ENCODE measurements around the gene ZSCAN25.

ZSCAN25 gene

GRCh38 chr7:99601656-99602310 is 15.0 kb upstream of the ZSCAN25 start:
- H3K4me1 Mint-ChIP-seq = no peaks in the 10 kb centered on the region
- H3K36me3 Mint-ChIP-seq = no peaks in the 10 kb centered on the region
- no peaks in the 10 kb centered on the region for H3K9me3 Mint-ChIP-seq
- no peaks in the 10 kb centered on the region for H3K27me3 Mint-ChIP-seq
- no peak overlapping the region for H3K27ac Mint-ChIP-seq
- no peak overlapping the region for H3K4me3 Mint-ChIP-seq

- H3K27ac Mint-ChIP-seq = no peak overlapping the region
- no peaks in the 10 kb centered on the region for H3K9me3 Mint-ChIP-seq
- no peak overlapping the region for H3K4me3 Mint-ChIP-seq
- no peaks in the 10 kb centered on the region for H3K36me3 Mint-ChIP-seq
- H3K27me3 Mint-ChIP-seq = no peaks in the 10 kb centered on the region
- H3K4me1 Mint-ChIP-seq = no peaks in the 10 kb centered on the region
Observed at GRCh38 chr7:99605527-99605926, 11.2 kb upstream of the ZSCAN25 start.

GRCh38 chr7:99606531-99606930 is 10.2 kb upstream of the ZSCAN25 start:
- Mint-ChIP-seq H3K27me3 (no peaks in the 10 kb centered on the region), H3K9me3 (no peaks in the 10 kb centered on the region), H3K36me3 (no peaks in the 10 kb centered on the region), H3K27ac (no peak overlapping the region), H3K4me1 (no peaks in the 10 kb centered on the region), H3K4me3 (no peak overlapping the region)

DNA sequence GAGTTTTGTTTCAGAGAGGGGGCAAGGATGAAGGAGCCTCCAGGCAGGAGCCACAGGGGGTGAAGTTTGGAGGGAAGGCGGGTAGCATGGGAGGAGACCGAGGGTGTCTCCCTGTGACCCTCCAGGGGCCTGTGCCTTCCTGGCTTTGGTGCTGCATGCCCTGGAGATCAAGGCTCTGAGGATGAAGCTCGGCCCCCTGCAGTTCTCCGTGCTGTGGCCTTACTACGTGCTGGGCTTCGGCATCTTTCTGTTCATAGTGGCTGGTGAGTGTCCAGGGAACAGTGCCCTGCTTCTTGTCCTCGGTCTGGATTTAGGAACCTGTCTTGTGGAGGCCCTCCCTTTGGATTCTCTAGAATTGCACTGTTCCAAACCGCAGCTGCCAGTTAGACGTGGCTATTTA is 9.2 kb upstream of the ZSCAN25 start:
- no peak overlapping the region for H3K27ac Mint-ChIP-seq
- H3K4me3 Mint-ChIP-seq = no peak overlapping the region
- H3K27me3 Mint-ChIP-seq = no peaks in the 10 kb centered on the region
- H3K36me3 Mint-ChIP-seq = no peaks in the 10 kb centered on the region
- H3K4me1 Mint-ChIP-seq = no peaks in the 10 kb centered on the region
- no peaks in the 10 kb centered on the region for H3K9me3 Mint-ChIP-seq

DNA sequence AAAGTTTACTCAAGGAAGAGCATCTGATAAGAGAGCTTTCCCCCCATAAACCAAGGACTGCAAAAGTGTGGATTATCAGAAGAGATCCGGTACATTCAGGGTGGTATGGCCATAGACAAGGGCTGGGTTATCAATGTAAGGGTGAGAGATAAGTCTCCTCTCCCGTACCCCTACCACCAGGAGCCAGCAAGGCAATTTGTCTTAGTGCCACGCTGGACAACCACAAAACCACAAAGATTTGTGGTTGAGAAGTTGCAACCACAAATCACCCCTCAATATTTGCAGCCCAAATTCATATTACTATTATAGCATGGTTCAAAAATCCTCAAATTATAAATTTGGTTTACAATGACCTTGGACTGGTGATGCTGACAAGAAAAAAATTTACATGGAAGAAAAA is 2.3 kb upstream of the ZSCAN25 start:
- Mint-ChIP-seq H3K36me3 (peaks cover 9% of the 10 kb centered on the region), H3K4me3 (peak overlapping the region; percentile 21), H3K27ac (no peak overlapping the region), H3K27me3 (no peaks in the 10 kb centered on the region), H3K9me3 (no peaks in the 10 kb centered on the region), H3K4me1 (peaks cover 44% of the 10 kb centered on the region)

- H3K4me1 Mint-ChIP-seq = peaks cover 52% of the 10 kb centered on the region
Observed at GRCh38 chr7:99615989-99616358, 772 bp upstream of the ZSCAN25 start.

GRCh38 chr7:99617192-99617781 is 541 bp downstream of the ZSCAN25 start:
- Mint-ChIP-seq H3K27me3 (no peaks in the 10 kb centered on the region), H3K36me3 (peaks cover 17% of the 10 kb centered on the region), H3K27ac (peak overlapping the region; percentile 94), H3K9me3 (no peaks in the 10 kb centered on the region), H3K4me1 (peaks cover 62% of the 10 kb centered on the region), H3K4me3 (peak overlapping the region; percentile 95)

More at GRCh38 chr7:99615989-99616358, 772 bp upstream of the ZSCAN25 start:
- peak overlapping the region; percentile 95 for H3K4me3 Mint-ChIP-seq
- no peaks in the 10 kb centered on the region for H3K9me3 Mint-ChIP-seq
- no peaks in the 10 kb centered on the region for H3K27me3 Mint-ChIP-seq
- H3K27ac Mint-ChIP-seq = peak overlapping the region; percentile 94
- H3K36me3 Mint-ChIP-seq = peaks cover 14% of the 10 kb centered on the region

GRCh38 chr7:99618726-99619125 is 2.0 kb downstream of the ZSCAN25 start:
- H3K27me3 Mint-ChIP-seq = no peaks in the 10 kb centered on the region
- peaks cover 77% of the 10 kb centered on the region for H3K4me1 Mint-ChIP-seq
- no peaks in the 10 kb centered on the region for H3K9me3 Mint-ChIP-seq
- peak overlapping the region; percentile 84 for H3K27ac Mint-ChIP-seq
- peaks cover 27% of the 10 kb centered on the region for H3K36me3 Mint-ChIP-seq
- H3K4me3 Mint-ChIP-seq = peak overlapping the region; percentile 95

- Mint-ChIP-seq H3K4me1 (peaks cover 86% of the 10 kb centered on the region), H3K9me3 (no peaks in the 10 kb centered on the region), H3K36me3 (peaks cover 32% of the 10 kb centered on the region), H3K27ac (peak overlapping the region; percentile 76), H3K4me3 (no peak overlapping the region), H3K27me3 (no peaks in the 10 kb centered on the region)
Observed at GRCh38 chr7:99619571-99620130, 2.9 kb downstream of the ZSCAN25 start.

GRCh38 chr7:99621271-99621670 is 4.5 kb downstream of the ZSCAN25 start:
- Mint-ChIP-seq H3K27ac (peak overlapping the region; percentile 83), H3K36me3 (peaks cover 43% of the 10 kb centered on the region), H3K9me3 (no peaks in the 10 kb centered on the region), H3K4me1 (peaks cover 89% of the 10 kb centered on the region), H3K4me3 (no peak overlapping the region), H3K27me3 (no peaks in the 10 kb centered on the region)

GRCh38 chr7:99622596-99622995 is 5.8 kb downstream of the ZSCAN25 start:
- Mint-ChIP-seq H3K4me1 (peaks cover 85% of the 10 kb centered on the region), H3K4me3 (peak overlapping the region; percentile 36), H3K9me3 (no peaks in the 10 kb centered on the region), H3K27ac (peak overlapping the region; percentile 53), H3K36me3 (peaks cover 49% of the 10 kb centered on the region), H3K27me3 (no peaks in the 10 kb centered on the region)

DNA sequence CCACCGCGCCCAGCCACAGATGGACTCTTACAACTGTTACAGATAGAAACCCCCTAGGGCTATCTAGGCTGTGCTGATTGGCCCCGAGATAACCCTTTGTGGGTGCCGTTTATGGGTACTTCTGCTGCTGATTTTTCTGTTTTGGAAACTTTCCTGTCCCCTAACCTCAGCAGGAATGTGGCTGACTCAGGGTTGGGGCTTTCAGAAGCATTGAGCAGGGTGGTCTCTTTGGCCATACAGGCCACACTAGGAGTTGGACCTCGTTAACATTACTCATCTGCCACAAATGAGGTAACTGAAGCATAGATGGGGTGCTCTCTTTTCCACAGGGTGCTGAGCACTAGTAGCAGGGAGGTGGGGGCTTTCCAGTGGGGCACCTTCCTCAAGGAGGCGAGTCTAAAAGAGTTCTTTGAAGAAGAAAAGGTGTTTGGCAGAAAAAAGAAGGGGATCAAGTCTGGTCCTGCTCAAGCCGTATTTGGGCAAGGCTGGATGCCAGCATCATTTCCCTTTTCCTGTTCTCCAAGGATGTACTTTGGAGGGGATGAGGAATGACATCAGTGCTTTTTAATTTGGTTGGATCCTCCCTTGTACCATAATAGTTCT is 6.4 kb downstream of the ZSCAN25 start:
- Mint-ChIP-seq H3K27me3 (no peaks in the 10 kb centered on the region), H3K9me3 (no peaks in the 10 kb centered on the region), H3K27ac (peak overlapping the region; percentile 99), H3K36me3 (peaks cover 48% of the 10 kb centered on the region), H3K4me3 (peak overlapping the region; percentile 93), H3K4me1 (peaks cover 79% of the 10 kb centered on the region)

DNA sequence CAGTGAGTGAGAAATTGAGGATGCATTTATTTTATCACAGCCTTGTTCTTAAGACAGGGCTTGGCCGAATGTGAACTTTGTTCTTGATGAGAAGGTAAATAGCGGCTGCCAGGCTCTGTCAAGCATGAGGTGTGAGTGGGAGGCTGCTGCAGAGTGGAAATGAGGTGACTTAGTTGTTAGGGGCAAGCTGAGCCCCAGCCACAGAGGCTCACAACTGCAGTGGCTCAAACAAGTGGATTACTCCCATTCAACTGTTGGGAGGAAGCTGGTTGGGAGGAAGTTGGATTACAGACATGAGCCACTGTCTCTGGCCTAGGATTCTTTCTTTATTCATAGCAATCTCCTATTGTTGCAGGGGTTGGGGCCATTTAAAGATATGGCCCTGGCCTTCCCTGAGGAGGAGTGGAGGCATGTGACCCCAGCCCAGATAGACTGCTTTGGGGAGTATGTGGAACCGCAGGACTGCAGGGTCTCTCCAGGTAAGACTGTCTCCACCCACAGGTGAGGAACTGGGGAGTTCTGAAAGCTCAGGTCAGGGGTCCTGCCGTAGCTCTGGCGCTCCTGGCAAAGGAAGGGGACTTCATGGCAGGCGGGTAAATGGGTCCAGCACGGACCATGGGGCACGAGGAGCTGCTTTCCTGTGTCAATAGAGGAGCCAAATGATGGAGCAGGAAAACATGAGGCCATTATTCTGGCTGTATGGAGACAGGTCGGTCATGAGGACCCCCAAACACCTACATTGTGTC is 7.1 kb downstream of the ZSCAN25 start:
- Mint-ChIP-seq H3K4me3 (peak overlapping the region; percentile 93), H3K36me3 (peaks cover 48% of the 10 kb centered on the region), H3K9me3 (no peaks in the 10 kb centered on the region), H3K27me3 (no peaks in the 10 kb centered on the region), H3K27ac (peak overlapping the region; percentile 99), H3K4me1 (peaks cover 73% of the 10 kb centered on the region)

GRCh38 chr7:99624484-99624883 is 7.7 kb downstream of the ZSCAN25 start:
- Mint-ChIP-seq H3K4me1 (peaks cover 66% of the 10 kb centered on the region), H3K27ac (peak overlapping the region; percentile 99), H3K9me3 (no peaks in the 10 kb centered on the region), H3K36me3 (peaks cover 43% of the 10 kb centered on the region), H3K4me3 (peak overlapping the region; percentile 93), H3K27me3 (no peaks in the 10 kb centered on the region)

GRCh38 chr7:99625321-99625720 is 8.6 kb downstream of the ZSCAN25 start:
- Mint-ChIP-seq H3K27ac (peak overlapping the region; percentile 99), H3K27me3 (no peaks in the 10 kb centered on the region), H3K9me3 (no peaks in the 10 kb centered on the region), H3K4me3 (peak overlapping the region; percentile 93), H3K4me1 (peaks cover 68% of the 10 kb centered on the region), H3K36me3 (peaks cover 41% of the 10 kb centered on the region)

Data from activated naive CD4-positive, alpha-beta T cell treated with anti-CD3 and anti-CD28 coated beads, Interleukin-2, amount 50 U/mL, for 24 hours (primary cell).